HEK293 (cell line): ENCODE measurements around the gene CHST9.

Source experiments
- HOXA7 ChIP-seq: sonication (generic); formaldehyde crosslinking; IDR thresholded peaks from 2 replicates; pipeline ENCODE4 v1.8.1; 2022; ENCODE audit warnings: missing genetic modification reagents, borderline replicate concordance
- TRIM28 ChIP-seq: IDR thresholded peaks from 2 replicates; pipeline ENCODE4 v1.6.1; 2011; ENCODE audit warnings: low read length, control low read depth, borderline replicate concordance
- YY1 ChIP-seq: fragments of 450-650 bp; formaldehyde crosslinking; IDR thresholded peaks from 2 replicates; pipeline ENCODE4 v1.5.1; 2018; ENCODE audit warnings: missing biosample characterization, missing genetic modification characterization
- ZNF140 ChIP-seq: fragments of 450-650 bp; formaldehyde crosslinking; IDR thresholded peaks from 2 replicates; pipeline ENCODE4 v1.5.1; 2016; ENCODE audit warnings: missing biosample characterization, missing genetic modification characterization
- ZNF175 ChIP-seq: fragments of 450-650 bp; formaldehyde crosslinking; IDR thresholded peaks from 2 replicates; pipeline ENCODE4 v1.5.1; 2016; ENCODE audit warnings: missing biosample characterization, missing genetic modification characterization
- ZNF274 ChIP-seq, 2 experiments: fragments of 200-500 bp in 1 of 2; fragments of 450-650 bp in 1 of 2; sonication (Bioruptor generic) in 1 of 2; formaldehyde crosslinking in 1 of 2; IDR thresholded peaks; 2 replicates each; pipeline versions ENCODE4 v1.5.1 to v1.6.1; 2014 to 2016; ENCODE audit warnings: borderline replicate concordance in 1 of 2, inconsistent platforms in 1 of 2, low read length in 1 of 2, missing biosample characterization in 1 of 2, missing genetic modification characterization in 1 of 2
- ZNF426 ChIP-seq: fragments of 450-650 bp; formaldehyde crosslinking; IDR thresholded peaks from 2 replicates; pipeline ENCODE4 v1.5.1; 2017; ENCODE audit warnings: missing biosample characterization, missing genetic modification characterization, mild to moderate bottlenecking, inconsistent platforms, moderate library complexity
- ZNF660 ChIP-seq: fragments of 450-650 bp; IDR thresholded peaks from 2 replicates; pipeline ENCODE4 v1.5.1; 2018; ENCODE audit warnings: missing biosample characterization, mild to moderate bottlenecking, missing genetic modification characterization
- TF ChIP-seq, protein P1 (sequence below): sonication (generic); formaldehyde crosslinking; IDR thresholded peaks from 2 replicates; pipeline ENCODE4 v1.8.1; 2022; ENCODE audit warnings: mild to moderate bottlenecking, moderate library complexity, missing genetic modification reagents
- TF ChIP-seq, protein P2 (sequence below): fragments of 450-650 bp; formaldehyde crosslinking; IDR thresholded peaks from 2 replicates; pipeline ENCODE4 v1.5.1; 2016; ENCODE audit warnings: missing biosample characterization, missing genetic modification characterization
- TF ChIP-seq, protein P3 (sequence below): fragments of 450-650 bp; formaldehyde crosslinking; IDR thresholded peaks from 2 replicates; pipeline ENCODE4 v1.5.1; 2016; ENCODE audit warnings: missing biosample characterization, missing genetic modification characterization, low read depth
- TF ChIP-seq, protein P4 (sequence below): fragments of 450-650 bp; formaldehyde crosslinking; IDR thresholded peaks from 2 replicates; pipeline ENCODE4 v1.5.1; 2016; ENCODE audit warnings: missing biosample characterization, missing genetic modification characterization
- TF ChIP-seq, protein P5 (sequence below): fragments of 450-650 bp; formaldehyde crosslinking; IDR thresholded peaks from 2 replicates; pipeline ENCODE4 v1.5.1; 2016; ENCODE audit warnings: missing biosample characterization, missing genetic modification characterization

DNA sequence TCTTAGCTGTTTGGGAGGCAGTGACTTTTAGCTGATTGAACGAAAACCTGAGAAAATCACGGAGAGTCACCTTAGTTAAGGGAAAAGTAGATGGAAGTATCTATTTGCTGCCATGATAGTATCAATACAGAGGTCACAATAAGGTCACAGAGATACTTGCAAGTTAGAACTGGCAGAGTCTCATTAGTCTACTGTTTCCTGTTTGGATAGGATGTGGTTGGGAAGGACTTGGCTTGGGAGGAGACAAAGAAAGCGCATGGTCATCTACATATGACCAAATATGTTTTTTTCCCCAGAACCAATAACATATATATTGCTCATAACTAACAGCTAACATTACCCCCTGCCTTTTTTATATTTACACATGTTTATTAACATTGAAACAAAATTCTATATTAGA is 241.2 kb downstream of the CHST9 start:
- TF ChIP-seq ZNF140 (tag by site-specific recombination) (no peak), ZNF274 (IDR thresholded peaks at IDR 0.05; ENCODE audit: low read length) (no peak), ZNF274 (tag by site-specific recombination; IDR thresholded peaks at IDR 0.05; ENCODE audit: borderline replicate concordance) (no peak), HOXA7 (CRISPR knock-in tag) (no peak), ZNF426 (no peak), ZNF175 (no peak), ZNF660 (tag by site-specific recombination) (no peak), YY1 (no peak), TRIM28 (no peak)
- TF ChIP-seq, protein P1, sequence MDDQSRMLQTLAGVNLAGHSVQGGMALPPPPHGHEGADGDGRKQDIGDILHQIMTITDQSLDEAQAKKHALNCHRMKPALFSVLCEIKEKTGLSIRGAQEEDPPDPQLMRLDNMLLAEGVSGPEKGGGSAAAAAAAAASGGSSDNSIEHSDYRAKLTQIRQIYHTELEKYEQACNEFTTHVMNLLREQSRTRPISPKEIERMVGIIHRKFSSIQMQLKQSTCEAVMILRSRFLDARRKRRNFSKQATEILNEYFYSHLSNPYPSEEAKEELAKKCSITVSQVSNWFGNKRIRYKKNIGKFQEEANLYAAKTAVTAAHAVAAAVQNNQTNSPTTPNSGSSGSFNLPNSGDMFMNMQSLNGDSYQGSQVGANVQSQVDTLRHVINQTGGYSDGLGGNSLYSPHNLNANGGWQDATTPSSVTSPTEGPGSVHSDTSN (CRISPR knock-in tag) = no peak
- TF ChIP-seq, protein P2, sequence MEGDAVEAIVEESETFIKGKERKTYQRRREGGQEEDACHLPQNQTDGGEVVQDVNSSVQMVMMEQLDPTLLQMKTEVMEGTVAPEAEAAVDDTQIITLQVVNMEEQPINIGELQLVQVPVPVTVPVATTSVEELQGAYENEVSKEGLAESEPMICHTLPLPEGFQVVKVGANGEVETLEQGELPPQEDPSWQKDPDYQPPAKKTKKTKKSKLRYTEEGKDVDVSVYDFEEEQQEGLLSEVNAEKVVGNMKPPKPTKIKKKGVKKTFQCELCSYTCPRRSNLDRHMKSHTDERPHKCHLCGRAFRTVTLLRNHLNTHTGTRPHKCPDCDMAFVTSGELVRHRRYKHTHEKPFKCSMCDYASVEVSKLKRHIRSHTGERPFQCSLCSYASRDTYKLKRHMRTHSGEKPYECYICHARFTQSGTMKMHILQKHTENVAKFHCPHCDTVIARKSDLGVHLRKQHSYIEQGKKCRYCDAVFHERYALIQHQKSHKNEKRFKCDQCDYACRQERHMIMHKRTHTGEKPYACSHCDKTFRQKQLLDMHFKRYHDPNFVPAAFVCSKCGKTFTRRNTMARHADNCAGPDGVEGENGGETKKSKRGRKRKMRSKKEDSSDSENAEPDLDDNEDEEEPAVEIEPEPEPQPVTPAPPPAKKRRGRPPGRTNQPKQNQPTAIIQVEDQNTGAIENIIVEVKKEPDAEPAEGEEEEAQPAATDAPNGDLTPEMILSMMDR (tag by site-specific recombination) = no peak
- TF ChIP-seq, protein P3, sequence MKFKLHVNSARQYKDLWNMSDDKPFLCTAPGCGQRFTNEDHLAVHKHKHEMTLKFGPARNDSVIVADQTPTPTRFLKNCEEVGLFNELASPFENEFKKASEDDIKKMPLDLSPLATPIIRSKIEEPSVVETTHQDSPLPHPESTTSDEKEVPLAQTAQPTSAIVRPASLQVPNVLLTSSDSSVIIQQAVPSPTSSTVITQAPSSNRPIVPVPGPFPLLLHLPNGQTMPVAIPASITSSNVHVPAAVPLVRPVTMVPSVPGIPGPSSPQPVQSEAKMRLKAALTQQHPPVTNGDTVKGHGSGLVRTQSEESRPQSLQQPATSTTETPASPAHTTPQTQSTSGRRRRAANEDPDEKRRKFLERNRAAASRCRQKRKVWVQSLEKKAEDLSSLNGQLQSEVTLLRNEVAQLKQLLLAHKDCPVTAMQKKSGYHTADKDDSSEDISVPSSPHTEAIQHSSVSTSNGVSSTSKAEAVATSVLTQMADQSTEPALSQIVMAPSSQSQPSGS (tag by site-specific recombination) = no peak
- TF ChIP-seq, protein P4, sequence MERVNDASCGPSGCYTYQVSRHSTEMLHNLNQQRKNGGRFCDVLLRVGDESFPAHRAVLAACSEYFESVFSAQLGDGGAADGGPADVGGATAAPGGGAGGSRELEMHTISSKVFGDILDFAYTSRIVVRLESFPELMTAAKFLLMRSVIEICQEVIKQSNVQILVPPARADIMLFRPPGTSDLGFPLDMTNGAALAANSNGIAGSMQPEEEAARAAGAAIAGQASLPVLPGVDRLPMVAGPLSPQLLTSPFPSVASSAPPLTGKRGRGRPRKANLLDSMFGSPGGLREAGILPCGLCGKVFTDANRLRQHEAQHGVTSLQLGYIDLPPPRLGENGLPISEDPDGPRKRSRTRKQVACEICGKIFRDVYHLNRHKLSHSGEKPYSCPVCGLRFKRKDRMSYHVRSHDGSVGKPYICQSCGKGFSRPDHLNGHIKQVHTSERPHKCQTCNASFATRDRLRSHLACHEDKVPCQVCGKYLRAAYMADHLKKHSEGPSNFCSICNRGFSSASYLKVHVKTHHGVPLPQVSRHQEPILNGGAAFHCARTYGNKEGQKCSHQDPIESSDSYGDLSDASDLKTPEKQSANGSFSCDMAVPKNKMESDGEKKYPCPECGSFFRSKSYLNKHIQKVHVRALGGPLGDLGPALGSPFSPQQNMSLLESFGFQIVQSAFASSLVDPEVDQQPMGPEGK (tag by site-specific recombination) = no peak
- TF ChIP-seq, protein P5, sequence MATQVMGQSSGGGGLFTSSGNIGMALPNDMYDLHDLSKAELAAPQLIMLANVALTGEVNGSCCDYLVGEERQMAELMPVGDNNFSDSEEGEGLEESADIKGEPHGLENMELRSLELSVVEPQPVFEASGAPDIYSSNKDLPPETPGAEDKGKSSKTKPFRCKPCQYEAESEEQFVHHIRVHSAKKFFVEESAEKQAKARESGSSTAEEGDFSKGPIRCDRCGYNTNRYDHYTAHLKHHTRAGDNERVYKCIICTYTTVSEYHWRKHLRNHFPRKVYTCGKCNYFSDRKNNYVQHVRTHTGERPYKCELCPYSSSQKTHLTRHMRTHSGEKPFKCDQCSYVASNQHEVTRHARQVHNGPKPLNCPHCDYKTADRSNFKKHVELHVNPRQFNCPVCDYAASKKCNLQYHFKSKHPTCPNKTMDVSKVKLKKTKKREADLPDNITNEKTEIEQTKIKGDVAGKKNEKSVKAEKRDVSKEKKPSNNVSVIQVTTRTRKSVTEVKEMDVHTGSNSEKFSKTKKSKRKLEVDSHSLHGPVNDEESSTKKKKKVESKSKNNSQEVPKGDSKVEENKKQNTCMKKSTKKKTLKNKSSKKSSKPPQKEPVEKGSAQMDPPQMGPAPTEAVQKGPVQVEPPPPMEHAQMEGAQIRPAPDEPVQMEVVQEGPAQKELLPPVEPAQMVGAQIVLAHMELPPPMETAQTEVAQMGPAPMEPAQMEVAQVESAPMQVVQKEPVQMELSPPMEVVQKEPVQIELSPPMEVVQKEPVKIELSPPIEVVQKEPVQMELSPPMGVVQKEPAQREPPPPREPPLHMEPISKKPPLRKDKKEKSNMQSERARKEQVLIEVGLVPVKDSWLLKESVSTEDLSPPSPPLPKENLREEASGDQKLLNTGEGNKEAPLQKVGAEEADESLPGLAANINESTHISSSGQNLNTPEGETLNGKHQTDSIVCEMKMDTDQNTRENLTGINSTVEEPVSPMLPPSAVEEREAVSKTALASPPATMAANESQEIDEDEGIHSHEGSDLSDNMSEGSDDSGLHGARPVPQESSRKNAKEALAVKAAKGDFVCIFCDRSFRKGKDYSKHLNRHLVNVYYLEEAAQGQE = no peak
